ENCODE measurements around the gene PCIF1.

Gene PCIF1

GRCh38 chr20:45997187-45997586 lies 62.7 kb downstream of the PCIF1 start:
- DNase-seq, result no peak

Data from stimulated activated naive CD4-positive, alpha-beta T cell treated with Interleukin-2 at 50 U/mL for 16 hours (primary cell).